K562 treated with DMSO at 1 percent for 4 hours (cell line): ENCODE measurements around the gene XAGE5. TPM values are rescaled to one million over a fixed set of nuclear protein-coding genes. Genes with fewer than 3 reads are reported as not detected.

Source experiments
- total RNA-seq: library from RNA; unstranded; fragments of 300-600 nt; gene quantifications from 2 replicates; pipeline ENCODE4 v1.2.3, GENCODE V29; 2022; ENCODE audit not compliant: insufficient read depth

XAGE5 gene
- not detected in 2 replicates for total RNA-seq

GRCh38 chrX:52811065-52811625 lies at the start of gene XAGE5:
TSS of gene XAGE5 (plus strand) at chrX:52811287. CDS start at chrX:52812567, 1,280 bp downstream.

GRCh38 chrX:52797327-52797726 lies 13.8 kb upstream of the XAGE5 start, which contains the start of gene SPANXN5:
TSS of gene SPANXN5 (minus strand) at chrX:52797427. CDS start at chrX:52797348, 79 bp downstream.

Other genes with a start within 250 kb of the XAGE5 start
- gene SSX7, start 156.4 kb upstream of the XAGE5 start, total RNA-seq = not detected in 2 replicates
- gene SSX2, start 104.1 kb upstream of the XAGE5 start, total RNA-seq = 19.0 and 59.0 TPM in 2 replicates
- 82.9 and 116 TPM in 2 replicates for gene SSX2B, start 60.0 kb upstream of the XAGE5 start, total RNA-seq
- not detected in 2 replicates for gene SPANXN5, start 13.9 kb upstream of the XAGE5 start, total RNA-seq
- gene XAGE3, start 56.8 kb downstream of the XAGE5 start, total RNA-seq = not detected in 2 replicates
- 8.6 and 12.1 TPM in 2 replicates for gene FAM156B, start 86.0 kb downstream of the XAGE5 start, total RNA-seq
- 2.9 and 11.4 TPM in 2 replicates for gene FAM156A, start 147.2 kb downstream of the XAGE5 start, total RNA-seq
- not detected in 2 replicates for gene GPR173, start 237.5 kb downstream of the XAGE5 start, total RNA-seq